Stomach (tissue), 4 donors: ENCODE data around the gene KRT85.

Source experiments
- CTCF ChIP-seq, 7 experiments: fragments of 450-650 bp in 4 of 7; fragments of 200-600 bp in 3 of 7; sonication (generic) in 3 of 7; IDR thresholded peaks; one replicate each; pipeline ENCODE4 v1.5.1; 2016 to 2019; ENCODE audit warnings: antibody characterized with exemption in 7 of 7, control low read depth in 2 of 7, mild to moderate bottlenecking in 1 of 7
- EP300 ChIP-seq: sonication (generic); formaldehyde crosslinking; IDR thresholded peaks from one replicate; pipeline ENCODE4 v1.6.1; 2017; ENCODE audit warnings: antibody characterized with exemption
- POLR2A ChIP-seq, 4 donors: fragments of 450-650 bp; IDR thresholded peaks; one replicate each; pipeline ENCODE4 v1.6.1; 2016; ENCODE audit warnings: antibody characterized with exemption in 4 of 4, control low read depth in 2 of 4, mild to moderate bottlenecking in 1 of 4, moderate library complexity in 1 of 4
- POLR2AphosphoS5 ChIP-seq, 3 donors: sonication (generic); formaldehyde crosslinking; IDR thresholded peaks; one replicate each; pipeline ENCODE4 v1.6.1; 2016; ENCODE audit warnings: antibody characterized with exemption in 3 of 3

- TF ChIP-seq POLR2A (IDR thresholded peaks at IDR 0.05) = no peak
- TF ChIP-seq CTCF (IDR thresholded peaks at IDR 0.05) = no peak
- no peak for TF ChIP-seq POLR2AphosphoS5 (IDR thresholded peaks at IDR 0.05)
- TF ChIP-seq EP300 = no peak
Measured at GRCh38 chr12:52318241-52318990, 48.9 kb downstream of the KRT85 start.
